Measurements from ENCODE around the gene HMGN4.
"Not testable (repeated sequence)": the region's sequence is repeated elsewhere in the genome, so short reads cannot be mapped to it uniquely, and the experiment has no call there.

The HMGN4 gene

DNA sequence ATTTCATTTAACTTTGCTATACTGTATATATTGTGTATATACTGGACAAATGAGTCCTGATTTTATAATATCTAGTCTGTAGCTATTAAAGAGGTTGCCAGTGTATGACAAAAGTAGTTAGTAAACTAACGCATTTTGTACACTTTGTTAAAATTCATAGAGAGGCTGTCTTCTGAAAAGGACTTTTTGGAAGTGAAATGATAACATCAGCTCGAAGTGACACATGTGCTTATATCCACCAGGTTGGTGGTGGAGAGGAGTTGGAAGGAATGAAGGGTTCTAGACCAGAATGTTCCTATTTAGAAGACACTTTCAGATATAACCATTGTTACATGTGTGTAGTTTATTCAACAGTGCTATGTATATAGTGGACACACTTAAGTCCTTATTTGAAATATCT, 13.9 kb upstream of the HMGN4 start:
- not testable (repeated sequence) for FAIRE-seq

DNA sequence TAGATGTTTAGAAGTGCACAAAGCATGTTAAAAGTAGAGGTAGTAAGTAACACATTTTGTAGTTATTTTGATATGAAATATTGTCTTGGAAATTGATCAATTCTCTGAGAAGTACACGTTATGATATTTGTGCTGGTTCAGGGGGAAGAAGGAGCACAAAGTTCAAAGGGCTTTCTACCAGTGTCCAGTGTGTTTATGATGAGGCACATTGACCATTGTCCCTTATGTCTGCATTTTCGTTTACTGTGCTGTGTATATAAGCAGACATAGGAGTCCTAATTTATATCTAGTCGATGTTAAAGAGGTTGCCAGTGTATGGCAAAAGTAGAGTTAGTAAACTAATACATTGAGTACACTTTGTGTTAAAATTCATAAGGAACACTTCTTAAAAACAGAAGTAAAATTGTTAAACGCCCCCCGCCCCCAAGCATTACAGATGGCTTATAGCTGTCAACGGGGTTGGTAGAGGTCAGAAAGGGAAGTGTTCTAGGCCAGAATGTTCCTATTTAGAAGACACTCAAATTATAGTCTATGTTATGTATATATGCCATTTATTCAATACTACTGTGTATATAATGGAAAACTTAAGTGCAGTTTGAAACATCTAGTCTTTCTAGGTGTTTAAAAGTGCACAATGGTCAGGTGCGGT, 13.3 kb upstream of the HMGN4 start:
- no peak for FAIRE-seq

DNA sequence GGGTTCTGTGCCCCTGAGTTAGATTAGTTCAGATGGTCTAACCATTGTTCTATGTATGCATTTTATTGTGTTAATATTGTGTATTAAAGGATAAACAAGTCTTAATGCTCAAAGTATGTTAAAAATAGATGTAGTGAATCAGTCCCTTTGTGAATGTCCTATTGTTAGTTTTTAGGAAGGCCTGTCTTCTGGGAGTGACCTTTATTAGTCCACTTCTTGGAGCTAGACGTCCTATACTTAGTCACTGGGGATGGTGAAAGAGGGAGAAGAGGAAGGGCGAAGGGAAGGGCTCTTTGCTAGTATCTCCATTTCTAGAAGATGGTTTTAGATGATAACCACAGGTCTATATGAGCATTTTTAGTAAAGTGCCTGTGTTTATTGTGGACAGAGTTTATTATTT, 12.3 kb upstream of the HMGN4 start:
- no peak for FAIRE-seq

DNA sequence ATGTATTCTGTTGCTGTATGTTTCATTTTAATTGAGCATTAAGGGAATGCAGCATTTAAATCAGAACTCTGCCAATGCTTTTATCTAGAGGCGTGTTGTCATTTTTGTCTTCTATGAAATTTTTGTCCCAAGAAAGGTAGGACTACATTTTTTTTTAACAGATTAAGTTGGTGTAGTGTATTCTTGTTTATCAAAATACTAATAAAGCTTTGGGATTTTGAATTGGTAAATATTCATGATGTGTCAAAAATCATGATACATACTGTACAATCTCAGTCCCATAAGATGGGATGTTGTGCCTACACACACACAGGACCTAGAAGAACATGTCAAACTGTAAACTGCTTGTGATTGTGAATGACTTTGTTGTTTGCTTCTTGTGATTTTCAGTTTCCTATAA, 11.2 kb upstream of the HMGN4 start:
- no peak for FAIRE-seq

DNA sequence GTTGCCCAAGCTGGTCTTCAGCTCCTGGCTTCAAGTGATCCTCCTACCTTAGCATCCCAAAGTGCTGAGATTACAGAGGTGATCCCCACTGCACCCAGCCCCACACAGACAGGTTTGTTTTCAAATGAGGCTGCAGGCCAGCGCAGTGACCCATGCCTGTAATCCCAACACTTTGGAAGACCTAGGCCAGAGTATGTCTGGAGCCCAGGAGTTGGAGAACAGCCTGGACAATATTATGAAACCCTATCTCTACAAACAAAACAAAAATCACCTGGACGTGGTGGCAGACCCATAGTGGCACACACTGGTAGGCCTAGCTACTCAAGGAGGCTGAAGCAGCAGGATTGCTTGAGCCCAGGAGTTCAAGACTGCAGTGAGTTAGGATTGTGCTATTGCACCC, 8.0 kb upstream of the HMGN4 start:
- no peak for FAIRE-seq

DNA sequence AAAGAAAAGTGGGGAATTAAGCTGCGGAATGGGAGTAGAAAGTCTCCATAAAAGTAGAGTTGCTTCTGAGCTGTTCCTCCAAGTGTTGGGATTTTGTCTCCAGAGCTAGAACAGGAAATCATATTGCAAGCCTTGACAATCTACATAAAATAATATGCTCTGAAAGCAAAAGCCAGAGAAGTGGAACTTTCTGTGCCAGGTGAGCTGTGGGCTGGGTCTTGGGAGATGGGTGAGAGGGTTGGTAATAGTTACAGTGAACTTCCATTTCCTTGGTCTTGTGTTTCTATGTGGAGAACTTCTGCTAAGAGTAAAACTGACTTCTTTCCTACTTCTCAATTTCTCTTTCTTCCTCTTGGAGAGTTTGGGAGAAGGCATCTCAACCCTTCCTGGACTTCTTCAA, 6.3 kb upstream of the HMGN4 start:
- FAIRE-seq, result no peak

DNA sequence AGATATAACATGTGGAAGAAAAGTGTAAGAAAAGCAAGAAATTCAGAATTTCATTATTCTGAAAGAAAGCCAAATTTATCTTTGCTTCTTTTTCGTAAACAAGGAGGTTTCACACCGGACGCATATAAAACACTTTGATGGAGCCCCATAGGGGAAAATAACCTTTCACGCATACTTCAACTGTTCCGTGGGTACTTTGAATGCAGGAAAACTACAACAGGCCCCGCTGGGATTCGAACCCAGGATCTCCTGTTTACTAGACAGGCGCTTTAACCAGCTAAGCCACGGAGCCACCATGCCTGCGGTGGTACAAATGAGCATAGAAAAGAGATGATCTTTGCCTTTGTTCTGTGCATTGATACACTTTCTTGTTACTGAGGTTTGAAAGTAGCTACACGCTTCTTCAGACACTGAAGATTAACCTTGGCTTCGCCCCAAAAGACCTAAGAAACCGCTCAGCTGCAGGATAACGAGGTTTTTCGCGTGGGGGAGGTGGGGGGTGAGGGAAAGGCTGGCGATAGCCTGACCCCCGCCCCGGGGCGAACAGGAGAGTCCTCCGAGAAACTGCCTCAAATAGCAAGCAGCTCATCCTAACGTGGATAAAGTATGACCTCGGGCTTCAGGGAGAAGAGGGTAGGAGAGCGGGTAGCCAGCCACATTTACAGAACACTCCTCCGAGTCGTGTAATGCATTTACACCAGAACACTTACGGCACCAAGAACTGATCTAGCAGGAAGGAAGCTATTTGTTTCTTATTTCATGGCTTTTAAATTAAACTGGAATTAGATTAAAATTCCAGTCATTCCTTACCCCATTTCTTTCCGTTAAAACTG, 5.3 kb upstream of the HMGN4 start:
- FAIRE-seq, result no peak

DNA sequence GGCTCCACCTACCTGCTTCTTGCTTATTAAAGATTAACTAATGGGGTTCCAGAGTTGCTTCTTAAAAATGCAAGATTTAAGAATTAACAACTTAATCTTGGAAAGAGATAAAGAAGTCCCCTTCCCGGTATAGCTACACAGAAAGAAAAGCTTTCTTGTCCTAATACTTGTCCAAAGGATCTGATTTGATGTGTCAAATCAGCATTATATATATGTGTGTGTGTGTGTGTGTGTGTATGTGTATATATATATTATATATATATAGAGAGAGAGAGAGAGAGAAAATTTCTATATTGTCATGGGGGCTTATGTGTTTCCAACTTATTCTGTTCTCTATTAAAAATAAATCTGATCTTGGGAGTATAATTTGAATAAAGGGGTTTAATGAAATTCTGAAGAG, 4.6 kb upstream of the HMGN4 start:
- no peak for FAIRE-seq

DNA sequence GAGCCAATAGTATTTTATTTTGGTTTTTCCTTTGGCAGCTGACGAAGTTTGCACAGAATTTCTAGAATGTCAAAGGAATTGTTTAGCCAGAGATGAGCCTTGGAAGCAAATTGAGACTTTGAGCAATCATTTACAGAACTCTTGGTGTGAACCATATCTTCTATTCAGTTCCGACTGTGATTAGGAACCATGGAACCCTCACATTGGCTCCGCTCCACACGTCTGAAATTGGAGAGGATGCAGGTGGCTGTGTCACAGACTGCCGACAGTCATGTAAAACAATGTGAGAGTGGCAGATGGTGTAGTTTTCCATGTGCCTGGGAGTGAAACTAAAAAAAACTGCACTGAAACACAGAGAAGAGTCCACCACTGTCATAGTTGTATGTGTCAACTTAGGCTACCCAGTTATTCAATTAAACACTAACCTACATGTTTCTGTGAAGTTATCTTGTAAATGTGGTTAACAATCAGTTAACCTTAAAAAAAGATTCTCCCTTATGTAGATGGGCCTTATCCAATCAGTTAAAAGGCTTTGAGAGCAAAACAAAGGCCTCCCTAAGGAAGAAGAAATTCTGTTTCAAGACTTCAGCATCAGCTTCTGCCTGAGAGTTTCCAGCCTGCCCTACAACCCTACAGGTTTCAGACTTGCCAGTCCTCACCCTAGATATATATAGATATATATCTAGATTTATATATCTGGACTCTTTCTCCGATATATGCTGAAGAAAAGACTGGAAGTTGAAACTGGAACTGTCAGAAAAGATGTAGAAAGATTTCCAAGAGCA, 3.3 kb upstream of the HMGN4 start:
- no peak for FAIRE-seq

DNA sequence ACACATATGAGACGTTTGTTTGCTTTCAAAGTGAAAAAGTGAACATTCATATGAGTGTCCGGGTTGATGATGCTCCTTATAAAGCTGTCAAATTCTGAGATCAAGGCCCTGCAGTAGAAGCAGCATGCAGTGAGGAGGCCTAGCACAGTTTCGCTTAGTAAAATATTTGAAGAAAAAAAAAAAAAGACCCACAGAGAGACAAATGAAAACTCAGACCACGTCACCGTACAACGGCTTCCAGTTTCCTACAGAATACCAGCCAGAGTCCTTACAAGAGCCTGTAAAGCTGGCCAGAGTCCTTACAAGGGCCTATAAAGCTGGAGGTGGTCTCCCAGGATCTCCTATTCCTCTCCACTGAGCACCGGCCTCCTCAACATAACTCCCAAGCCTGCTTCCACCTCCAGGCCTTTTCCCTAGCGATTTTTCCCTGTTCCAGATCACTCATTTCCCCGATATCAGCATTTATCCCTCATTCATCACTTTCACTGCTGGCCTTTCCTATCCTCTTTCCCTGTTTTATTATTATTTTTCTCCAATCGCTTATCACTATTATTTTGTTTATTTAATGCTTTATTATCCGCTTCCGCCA, 1.5 kb upstream of the HMGN4 start:
- FAIRE-seq, result no peak

DNA sequence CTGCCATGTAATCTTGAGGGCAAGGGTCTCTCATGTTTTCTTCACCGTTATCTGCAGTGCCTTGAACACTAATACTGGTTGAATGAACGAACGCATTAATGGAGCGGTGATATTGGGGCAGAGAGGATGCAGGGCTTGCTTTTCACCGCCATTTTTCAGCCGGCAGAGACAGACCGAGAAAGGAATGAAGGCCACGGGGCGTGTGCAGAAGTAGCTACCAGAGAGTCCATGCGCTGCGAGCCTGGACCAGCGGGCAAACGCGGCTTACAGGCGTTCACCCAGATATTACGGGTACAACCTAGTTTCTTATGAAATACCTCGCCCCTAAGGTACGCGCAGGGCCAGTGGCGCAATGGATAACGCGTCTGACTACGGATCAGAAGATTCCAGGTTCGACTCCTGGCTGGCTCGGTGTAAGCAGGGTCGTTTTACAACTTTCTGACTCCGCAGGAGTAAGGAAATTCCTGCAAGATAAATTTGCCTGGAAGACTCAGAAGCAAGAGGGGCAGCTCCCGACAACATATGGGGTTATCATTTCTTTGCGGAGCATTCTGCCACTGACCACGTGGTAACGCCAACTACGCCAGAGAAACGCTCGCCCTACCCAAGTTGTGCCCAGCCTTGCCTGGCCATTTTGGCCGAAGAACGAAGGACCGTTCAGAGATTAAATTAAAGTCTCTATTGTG, 863 bp upstream of the HMGN4 start:
- FAIRE-seq, result no peak

DNA sequence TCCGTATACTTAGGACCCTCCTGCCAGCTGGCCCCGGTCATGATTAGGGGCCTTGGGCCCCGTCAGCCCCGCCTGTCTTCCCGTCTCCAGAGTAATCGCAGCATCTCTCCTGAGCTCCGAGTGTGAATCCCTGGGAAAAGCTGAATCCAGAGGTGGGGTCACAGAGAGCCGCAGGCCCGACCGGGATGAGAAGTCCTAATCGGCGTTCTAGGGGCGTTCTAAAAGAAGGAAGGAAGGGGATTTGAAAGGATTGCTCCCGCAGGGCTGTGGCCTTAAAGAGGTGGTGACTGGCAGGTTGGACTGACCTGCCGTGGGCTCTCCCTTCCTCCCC, 371 bp downstream of the HMGN4 start:
- FAIRE-seq, result no peak

DNA sequence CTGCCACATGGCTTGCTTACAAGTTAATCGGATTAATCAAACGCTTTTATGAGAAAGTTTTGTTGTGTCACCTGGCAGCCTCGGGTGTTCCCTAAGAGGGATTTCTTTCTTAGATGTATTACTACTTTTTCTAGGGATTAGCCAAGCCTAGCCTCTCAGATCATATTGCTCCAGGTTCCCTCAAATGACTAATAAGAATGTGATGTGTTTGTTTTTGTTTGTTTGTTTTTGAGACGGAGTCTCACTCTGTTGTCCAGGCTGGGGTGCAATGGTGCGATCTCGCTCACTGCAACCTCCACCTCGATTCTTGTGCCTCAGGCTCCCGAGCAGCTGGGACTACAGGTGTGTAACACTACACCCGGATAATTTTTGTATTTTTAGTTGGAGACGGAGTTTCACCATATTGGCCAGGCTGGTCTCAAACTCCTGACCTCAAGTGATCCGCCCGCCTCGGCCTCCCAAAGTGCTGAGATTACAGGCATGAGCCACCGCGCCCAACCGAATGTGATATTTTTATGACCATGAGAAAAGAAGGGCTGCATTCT, 977 bp downstream of the HMGN4 start:
- no peak for FAIRE-seq

DNA sequence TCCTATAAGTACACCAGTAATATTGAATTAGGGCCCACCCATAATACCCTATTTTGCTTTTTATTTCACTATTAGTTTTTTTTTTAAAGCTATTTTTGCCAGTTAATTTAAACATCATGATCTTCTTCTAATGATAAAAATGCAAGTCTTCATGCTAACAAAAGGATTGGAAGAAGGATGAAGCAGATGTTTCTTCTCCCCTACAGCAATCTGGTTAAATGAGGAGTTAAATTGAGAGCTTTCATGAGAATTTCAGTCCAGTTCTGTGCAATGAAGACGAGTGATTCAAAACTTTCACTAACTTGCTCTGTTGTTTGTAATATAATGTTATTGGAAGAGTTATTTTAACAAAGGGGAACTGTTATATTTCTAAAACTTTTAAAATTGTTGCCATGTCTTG, 3.4 kb downstream of the HMGN4 start:
- no peak for FAIRE-seq

DNA sequence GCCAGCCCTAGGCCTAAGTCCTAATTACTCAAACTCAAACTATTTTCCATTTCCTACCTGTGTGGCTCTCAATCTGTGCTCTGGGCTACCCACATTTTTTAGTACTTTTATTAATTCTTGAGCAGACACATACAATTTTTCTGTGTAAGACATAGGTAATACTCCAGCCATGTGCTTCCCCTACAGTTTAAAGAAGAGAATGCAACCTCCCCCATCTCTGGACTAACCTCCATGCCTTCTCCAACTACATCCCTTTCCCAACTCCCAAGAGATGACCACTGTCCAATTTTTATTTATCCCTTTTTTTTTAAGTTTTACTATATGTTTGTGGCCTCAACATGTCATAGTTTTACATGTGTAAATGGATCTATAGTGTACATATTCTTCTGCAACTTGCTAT, 5.8 kb downstream of the HMGN4 start:
- no peak for FAIRE-seq

DNA sequence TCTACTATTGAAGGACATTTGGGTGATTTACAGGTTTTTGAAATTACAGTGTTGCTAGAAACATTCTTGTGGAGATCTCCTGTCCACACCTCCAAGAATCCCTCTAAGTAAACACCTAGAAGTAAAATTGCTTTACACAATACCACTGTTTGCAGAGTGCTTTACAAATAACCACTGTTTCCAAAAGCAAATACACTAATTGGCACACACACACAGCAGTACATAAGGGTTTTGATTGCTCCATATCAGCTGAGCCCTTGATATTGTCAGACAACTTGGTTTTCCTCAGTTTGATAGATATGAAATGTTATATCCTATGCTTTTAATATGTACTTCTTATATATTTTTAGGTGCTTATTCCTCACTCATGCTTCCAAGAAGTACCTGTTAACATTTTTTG, 6.3 kb downstream of the HMGN4 start:
- no peak for FAIRE-seq

DNA sequence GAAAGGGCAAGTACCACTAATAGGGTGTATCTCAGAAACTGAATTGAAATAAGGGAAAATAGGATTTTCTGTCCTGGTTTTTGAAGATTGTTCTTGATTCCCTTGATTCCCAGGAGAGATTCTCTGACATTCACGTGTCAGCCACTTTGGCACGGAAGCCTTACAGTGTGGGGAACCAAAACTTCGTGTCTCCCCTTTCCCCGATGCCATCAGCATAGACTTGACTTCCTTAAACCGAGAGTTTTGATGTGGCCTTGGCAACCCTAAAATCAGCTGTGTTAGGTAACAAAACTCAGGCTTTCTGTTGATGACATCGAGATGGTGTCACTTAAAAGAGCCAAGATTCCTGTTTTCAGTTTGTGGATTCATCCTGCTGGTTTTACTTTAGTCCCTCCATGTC, 7.5 kb downstream of the HMGN4 start:
- no peak for FAIRE-seq

DNA sequence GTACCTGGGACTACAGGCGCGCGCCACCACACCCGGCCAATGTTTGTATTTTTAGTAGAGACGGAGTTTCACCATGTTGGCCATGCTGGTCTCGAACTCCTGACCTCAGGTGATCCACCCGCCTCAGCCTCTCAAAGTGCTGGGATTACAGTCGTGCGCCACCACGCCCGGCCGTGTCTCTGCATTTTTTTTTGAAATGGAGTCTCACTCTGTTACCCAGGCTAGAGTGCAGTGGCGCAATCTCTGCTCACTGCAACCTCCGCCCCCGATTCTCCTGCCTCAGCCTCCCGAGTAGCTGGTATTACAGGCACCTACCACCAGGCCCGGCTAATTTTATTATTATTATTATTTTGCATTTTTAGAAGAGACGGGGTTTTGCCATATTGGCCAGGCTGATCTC, 9.2 kb downstream of the HMGN4 start:
- FAIRE-seq, result not testable (repeated sequence)

DNA sequence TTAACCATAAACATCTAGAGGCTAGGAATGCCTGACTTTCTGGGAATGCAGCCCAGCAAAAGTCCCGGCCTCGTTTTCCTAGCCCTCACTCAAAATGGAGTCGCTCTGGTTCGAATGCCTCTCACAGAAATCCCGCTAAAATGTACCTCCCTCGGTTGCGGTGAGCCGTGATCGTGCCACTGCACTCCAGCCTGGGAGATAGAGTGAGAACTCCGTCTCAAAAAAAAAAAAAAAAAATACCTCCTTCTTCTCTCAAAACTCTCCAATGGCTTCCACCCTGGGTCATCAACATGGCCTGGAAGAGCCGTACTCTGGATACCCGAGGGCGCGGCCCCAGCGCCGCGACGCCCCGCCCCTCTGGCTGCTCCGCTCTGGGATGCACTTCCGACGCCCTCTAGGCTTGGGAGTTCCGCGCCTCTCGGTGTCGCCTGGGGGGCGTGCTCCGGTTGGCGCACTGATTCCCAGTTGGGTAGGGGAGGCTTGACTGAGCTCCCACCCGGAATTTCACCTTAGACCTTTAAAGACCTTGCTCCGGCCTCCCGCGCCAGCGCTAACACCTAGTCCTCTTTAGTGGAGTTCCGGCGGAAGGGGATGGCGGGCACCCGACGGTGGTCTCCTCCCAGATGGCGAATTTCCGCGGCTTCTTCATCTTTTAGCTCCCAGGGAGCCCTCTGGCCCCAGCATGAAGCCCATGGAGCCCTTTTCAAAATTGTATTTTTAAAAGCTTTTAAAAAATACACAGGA, 12.3 kb downstream of the HMGN4 start:
- no peak for FAIRE-seq

DNA sequence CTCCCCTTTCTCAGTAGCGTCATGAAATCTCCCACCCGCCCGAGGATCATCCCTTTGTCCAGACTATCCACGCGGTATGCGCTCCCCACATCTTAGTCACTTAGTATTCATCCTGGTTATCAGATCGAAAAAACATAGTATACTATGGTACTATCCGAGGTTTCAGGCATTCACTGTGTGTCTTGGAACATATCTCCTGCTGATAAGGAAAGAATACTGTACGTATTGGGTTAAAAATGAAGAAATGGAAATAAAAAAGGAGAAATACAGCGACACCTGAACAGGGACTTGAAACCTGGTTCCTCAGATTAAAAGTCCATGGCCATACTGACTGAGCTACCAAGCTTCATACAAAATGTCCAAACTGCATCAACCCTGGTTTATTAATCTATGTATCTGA, 14.0 kb downstream of the HMGN4 start:
- no peak for FAIRE-seq

DNA sequence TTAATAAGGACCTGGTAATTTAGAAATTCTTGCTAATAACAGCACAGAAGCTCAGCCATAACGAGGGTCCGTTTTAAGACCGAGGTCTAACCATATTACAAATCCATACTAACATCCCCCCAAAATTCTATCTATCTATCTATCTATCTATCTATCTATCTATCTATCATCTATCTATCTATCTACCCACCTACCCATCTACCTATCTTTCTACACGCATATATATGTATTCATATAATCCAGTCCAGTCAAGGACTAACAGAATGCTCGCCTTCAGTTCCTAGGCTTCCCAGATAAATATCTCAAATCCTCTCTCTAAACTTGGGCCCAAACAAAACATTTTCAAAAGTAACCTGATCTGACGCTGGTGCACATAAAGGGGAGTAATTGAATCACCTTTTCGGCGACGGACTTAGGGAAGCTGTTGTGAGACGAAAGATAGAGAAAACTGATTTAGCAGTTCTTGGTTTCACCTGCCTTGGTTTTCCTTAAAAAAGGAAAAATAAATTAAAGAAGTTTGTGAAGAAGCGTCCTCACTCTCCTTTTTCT, 14.5 kb downstream of the HMGN4 start:
- no peak for FAIRE-seq

DNA sequence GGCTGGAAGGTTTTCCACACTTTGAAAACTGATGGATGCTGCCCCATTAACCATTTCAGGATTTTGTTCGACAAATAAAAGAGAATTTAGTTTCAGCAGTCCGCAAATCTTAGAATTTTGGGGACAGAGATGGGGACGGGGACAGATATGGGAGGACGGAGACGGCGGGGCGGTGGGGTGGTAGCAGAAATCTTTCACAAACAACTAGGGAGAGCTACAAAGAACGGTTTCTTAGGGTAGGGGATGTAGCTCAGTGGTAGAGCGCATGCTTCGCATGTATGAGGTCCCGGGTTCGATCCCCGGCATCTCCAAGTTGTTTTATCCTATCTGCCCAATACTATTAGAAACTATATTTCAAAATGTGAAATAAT, 15.1 kb downstream of the HMGN4 start:
- FAIRE-seq, result no peak

Measured in colon (tissue), 2 donors.